Rectal smooth muscle tissue (tissue), 1 donor: ENCODE data around the gene USP6NL.
"Not testable (repeated sequence)": the region's sequence is repeated elsewhere in the genome, so short reads cannot be mapped to it uniquely, and the experiment has no call there.

Experiments
- H3K27ac ChIP-seq: one replicate; pipeline ENCODE4 v1.7.0; 2013; ENCODE audit warnings: low read depth, low read length, inconsistent platforms
- H3K27me3 ChIP-seq: one replicate; pipeline ENCODE4 v1.7.0; 2013; ENCODE audit warnings: low read length; ENCODE audit not compliant: control insufficient read depth, insufficient read depth
- H3K36me3 ChIP-seq: one replicate; pipeline ENCODE4 v1.7.0; 2013; ENCODE audit warnings: low read length; ENCODE audit not compliant: control insufficient read depth, insufficient read depth
- H3K4me1 ChIP-seq: one replicate; pipeline ENCODE4 v1.7.0; 2013; ENCODE audit warnings: low read length; ENCODE audit not compliant: control insufficient read depth, insufficient read depth
- H3K4me3 ChIP-seq: one replicate; pipeline ENCODE4 v1.7.0; 2013; ENCODE audit warnings: low read length
- H3K9ac ChIP-seq: one replicate; pipeline ENCODE4 v1.7.0; 2013; ENCODE audit warnings: low read length

The USP6NL gene

GRCh38 chr10:11638055-11638698 lies 26.7 kb upstream of the USP6NL start:
- H3K27ac ChIP-seq, result no peak overlapping the region
- no peak overlapping the region for H3K4me3 ChIP-seq
- no peaks in the 10 kb centered on the region for H3K36me3 ChIP-seq
- H3K4me1 ChIP-seq, result no peaks in the 10 kb centered on the region
- H3K27me3 ChIP-seq, result no peaks in the 10 kb centered on the region
- no peak overlapping the region for H3K9ac ChIP-seq

- Histone ChIP-seq H3K27ac (no peak overlapping the region), H3K36me3 (no peaks in the 10 kb centered on the region), H3K9ac (no peak overlapping the region), H3K27me3 (no peaks in the 10 kb centered on the region), H3K4me3 (no peak overlapping the region), H3K4me1 (no peaks in the 10 kb centered on the region)
Measured at GRCh38 chr10:11636697-11637303, 25.4 kb upstream of the USP6NL start.

GRCh38 chr10:11631890-11632587 lies 20.6 kb upstream of the USP6NL start:
- Histone ChIP-seq H3K9ac (no peak overlapping the region), H3K27me3 (no peaks in the 10 kb centered on the region), H3K4me3 (no peak overlapping the region), H3K36me3 (no peaks in the 10 kb centered on the region), H3K27ac (no peak overlapping the region), H3K4me1 (no peaks in the 10 kb centered on the region)

- Histone ChIP-seq H3K4me3 (no peak overlapping the region), H3K36me3 (no peaks in the 10 kb centered on the region), H3K27me3 (no peaks in the 10 kb centered on the region), H3K9ac (no peak overlapping the region), H3K4me1 (no peaks in the 10 kb centered on the region), H3K27ac (no peak overlapping the region)
Measured at GRCh38 chr10:11631291-11631690, 19.8 kb upstream of the USP6NL start.

- H3K27me3 ChIP-seq, result no peaks in the 10 kb centered on the region
- H3K9ac ChIP-seq, result no peak overlapping the region
- no peaks in the 10 kb centered on the region for H3K4me1 ChIP-seq
- H3K27ac ChIP-seq, result no peak overlapping the region
- no peaks in the 10 kb centered on the region for H3K36me3 ChIP-seq
- H3K4me3 ChIP-seq, result no peak overlapping the region
Measured at GRCh38 chr10:11629731-11630130, 18.3 kb upstream of the USP6NL start.

GRCh38 chr10:11627941-11628340 lies 16.5 kb upstream of the USP6NL start:
- not testable (repeated sequence) for H3K27me3 ChIP-seq, H3K9ac ChIP-seq, H3K4me3 ChIP-seq, H3K27ac ChIP-seq, H3K36me3 ChIP-seq, H3K4me1 ChIP-seq

- Histone ChIP-seq H3K36me3 (no peaks in the 10 kb centered on the region), H3K27me3 (no peaks in the 10 kb centered on the region), H3K4me3 (no peak overlapping the region), H3K4me1 (no peaks in the 10 kb centered on the region), H3K9ac (no peak overlapping the region), H3K27ac (no peak overlapping the region)
Measured at GRCh38 chr10:11626071-11626470, 14.6 kb upstream of the USP6NL start.

- no peak overlapping the region for H3K27ac ChIP-seq
Measured at GRCh38 chr10:11625019-11625735, 13.7 kb upstream of the USP6NL start.

GRCh38 chr10:11617233-11617632 lies 5.8 kb upstream of the USP6NL start:
- Histone ChIP-seq H3K36me3 (no peaks in the 10 kb centered on the region), H3K4me3 (no peak overlapping the region), H3K27me3 (no peaks in the 10 kb centered on the region), H3K4me1 (no peaks in the 10 kb centered on the region), H3K9ac (no peak overlapping the region), H3K27ac (no peak overlapping the region)

More at GRCh38 chr10:11625019-11625735, 13.7 kb upstream of the USP6NL start:
- Histone ChIP-seq H3K4me3 (no peak overlapping the region), H3K9ac (no peak overlapping the region), H3K36me3 (no peaks in the 10 kb centered on the region), H3K4me1 (no peaks in the 10 kb centered on the region), H3K27me3 (no peaks in the 10 kb centered on the region)

- no peaks in the 10 kb centered on the region for H3K27me3 ChIP-seq
- H3K4me3 ChIP-seq, result no peak overlapping the region
- no peaks in the 10 kb centered on the region for H3K4me1 ChIP-seq
- no peak overlapping the region for H3K27ac ChIP-seq
- H3K36me3 ChIP-seq, result no peaks in the 10 kb centered on the region
- H3K9ac ChIP-seq, result no peak overlapping the region
Measured at GRCh38 chr10:11616021-11616420, 4.6 kb upstream of the USP6NL start.

GRCh38 chr10:11615396-11615795 lies 3.9 kb upstream of the USP6NL start:
- no peaks in the 10 kb centered on the region for H3K36me3 ChIP-seq
- H3K27ac ChIP-seq, result no peak overlapping the region
- H3K9ac ChIP-seq, result no peak overlapping the region
- H3K4me1 ChIP-seq, result no peaks in the 10 kb centered on the region
- H3K27me3 ChIP-seq, result no peaks in the 10 kb centered on the region
- H3K4me3 ChIP-seq, result no peak overlapping the region
